ENCODE results near the gene PSMC3. TPM values are rescaled to one million over a fixed set of nuclear protein-coding genes. Genes with fewer than 3 reads are reported as not detected.

The PSMC3 gene
- total and polyA plus RNA-seq, 2 of the 13 experiments (the other 11 are each of a cell fraction or from before 2014, with no cell fraction given), result 75.8 to 214 TPM

GRCh38 chr11:47426062-47426956, at the start of gene PSMC3 (continued):
- TF ChIP-seq ZNF230 (CRISPR knock-in tag; IDR thresholded peaks at IDR 0.05) (peak; percentile 69; the same call in 1 of the 2 replicates), ZNF430 (CRISPR knock-in tag; IDR thresholded peaks at IDR 0.05) (no peak), DR1 (CRISPR knock-in tag; IDR thresholded peaks at IDR 0.05) (peak; percentile 69), KDM3A (CRISPR knock-in tag; IDR thresholded peaks at IDR 0.05; ENCODE audit: low read depth) (0 out of 2 replicates have a peak, but pooled peaks have one; percentile 45), THAP9 (CRISPR knock-in tag; IDR thresholded peaks at IDR 0.05; ENCODE audit: borderline replicate concordance) (peak; percentile 77; the same call in 1 of the 2 replicates), ZXDC (CRISPR knock-in tag; IDR thresholded peaks at IDR 0.05) (0 out of 2 replicates have a peak, but pooled peaks have one; percentile 51), ZNF281 (CRISPR knock-in tag; IDR thresholded peaks at IDR 0.05; ENCODE audit: borderline replicate concordance) (0 out of 2 replicates have a peak, but pooled peaks have one; percentile 9), THAP8 (CRISPR knock-in tag; IDR thresholded peaks at IDR 0.05; ENCODE audit: borderline replicate concordance) (no peak), ZNF597 (CRISPR knock-in tag; IDR thresholded peaks at IDR 0.05) (no peak), SMAD9 (CRISPR knock-in tag; IDR thresholded peaks at IDR 0.05) (no peak), DMTF1 (CRISPR knock-in tag; IDR thresholded peaks at IDR 0.05) (no peak), ZNF256 (CRISPR knock-in tag; conservative IDR thresholded peaks at IDR 0.05) (0 out of 2 replicates have a peak, but pooled peaks have one; percentile 55), SP4 (CRISPR knock-in tag; IDR thresholded peaks at IDR 0.05) (peak; percentile 94), RARG (CRISPR knock-in tag; IDR thresholded peaks at IDR 0.05; ENCODE audit: low read depth) (0 out of 2 replicates have a peak, but pooled peaks have one; percentile 80)
